T-helper 22 cell (primary cell): ENCODE results near the gene ADAMTS14.
"Not testable (repeated sequence)": the region's sequence is repeated elsewhere in the genome, so short reads cannot be mapped to it uniquely, and the experiment has no call there.

Experiments
- DNase-seq: peaks from one replicate; pipeline ENCODE4 v3.0.0-alpha.2; 2020; ENCODE audit warnings: low read depth

The ADAMTS14 gene, protein sequence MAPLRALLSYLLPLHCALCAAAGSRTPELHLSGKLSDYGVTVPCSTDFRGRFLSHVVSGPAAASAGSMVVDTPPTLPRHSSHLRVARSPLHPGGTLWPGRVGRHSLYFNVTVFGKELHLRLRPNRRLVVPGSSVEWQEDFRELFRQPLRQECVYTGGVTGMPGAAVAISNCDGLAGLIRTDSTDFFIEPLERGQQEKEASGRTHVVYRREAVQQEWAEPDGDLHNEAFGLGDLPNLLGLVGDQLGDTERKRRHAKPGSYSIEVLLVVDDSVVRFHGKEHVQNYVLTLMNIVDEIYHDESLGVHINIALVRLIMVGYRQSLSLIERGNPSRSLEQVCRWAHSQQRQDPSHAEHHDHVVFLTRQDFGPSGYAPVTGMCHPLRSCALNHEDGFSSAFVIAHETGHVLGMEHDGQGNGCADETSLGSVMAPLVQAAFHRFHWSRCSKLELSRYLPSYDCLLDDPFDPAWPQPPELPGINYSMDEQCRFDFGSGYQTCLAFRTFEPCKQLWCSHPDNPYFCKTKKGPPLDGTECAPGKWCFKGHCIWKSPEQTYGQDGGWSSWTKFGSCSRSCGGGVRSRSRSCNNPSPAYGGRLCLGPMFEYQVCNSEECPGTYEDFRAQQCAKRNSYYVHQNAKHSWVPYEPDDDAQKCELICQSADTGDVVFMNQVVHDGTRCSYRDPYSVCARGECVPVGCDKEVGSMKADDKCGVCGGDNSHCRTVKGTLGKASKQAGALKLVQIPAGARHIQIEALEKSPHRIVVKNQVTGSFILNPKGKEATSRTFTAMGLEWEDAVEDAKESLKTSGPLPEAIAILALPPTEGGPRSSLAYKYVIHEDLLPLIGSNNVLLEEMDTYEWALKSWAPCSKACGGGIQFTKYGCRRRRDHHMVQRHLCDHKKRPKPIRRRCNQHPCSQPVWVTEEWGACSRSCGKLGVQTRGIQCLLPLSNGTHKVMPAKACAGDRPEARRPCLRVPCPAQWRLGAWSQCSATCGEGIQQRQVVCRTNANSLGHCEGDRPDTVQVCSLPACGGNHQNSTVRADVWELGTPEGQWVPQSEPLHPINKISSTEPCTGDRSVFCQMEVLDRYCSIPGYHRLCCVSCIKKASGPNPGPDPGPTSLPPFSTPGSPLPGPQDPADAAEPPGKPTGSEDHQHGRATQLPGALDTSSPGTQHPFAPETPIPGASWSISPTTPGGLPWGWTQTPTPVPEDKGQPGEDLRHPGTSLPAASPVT

DNA sequence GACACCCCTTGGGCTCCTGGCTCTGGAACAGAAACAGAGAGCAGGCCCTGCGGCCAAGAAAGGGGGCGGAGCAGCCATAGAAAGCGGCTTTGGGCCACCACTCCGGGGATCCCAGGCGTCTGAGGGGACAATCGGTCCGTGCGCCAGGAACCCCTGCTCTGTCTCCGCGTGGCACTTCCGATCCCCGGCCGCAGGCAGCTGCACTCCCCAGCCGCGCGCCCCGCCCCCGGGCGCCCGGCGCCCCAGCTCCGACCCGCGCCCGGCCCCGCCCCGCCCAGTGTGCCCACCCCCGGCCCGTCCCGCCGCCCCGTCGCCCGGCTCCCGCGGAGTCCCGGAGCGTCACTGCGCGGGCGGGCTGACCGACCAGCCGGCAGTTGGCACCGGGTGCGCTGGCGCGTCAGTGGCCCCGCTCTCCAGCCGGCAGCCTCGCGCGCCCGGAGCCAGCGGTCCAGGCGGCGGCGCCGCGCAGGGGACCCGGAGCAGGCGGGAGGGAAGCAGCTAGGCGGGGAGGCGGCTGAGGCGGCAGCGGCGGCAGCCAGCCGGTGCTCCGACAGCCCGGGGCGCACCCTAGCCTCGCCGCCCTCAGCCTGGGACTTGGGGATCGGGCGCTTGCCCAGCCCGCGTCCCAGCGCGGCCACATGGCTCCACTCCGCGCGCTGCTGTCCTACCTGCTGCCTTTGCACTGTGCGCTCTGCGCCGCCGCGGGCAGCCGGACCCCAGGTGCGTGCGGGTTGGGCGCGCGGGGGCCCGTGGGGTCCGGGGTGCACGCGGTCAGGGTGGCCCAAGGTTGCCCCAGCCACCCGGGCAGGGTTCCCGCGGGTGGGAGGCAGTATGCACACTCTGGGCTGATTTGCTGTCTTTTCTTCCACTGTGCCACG is at the start of gene ADAMTS14:
Gene ADAMTS14, plus strand, starts transcription at position 342 of the 878 bp plus-strand sequence. Its CDS starts 297 bp downstream, at position 639.
- DNase-seq = no peak

DNA sequence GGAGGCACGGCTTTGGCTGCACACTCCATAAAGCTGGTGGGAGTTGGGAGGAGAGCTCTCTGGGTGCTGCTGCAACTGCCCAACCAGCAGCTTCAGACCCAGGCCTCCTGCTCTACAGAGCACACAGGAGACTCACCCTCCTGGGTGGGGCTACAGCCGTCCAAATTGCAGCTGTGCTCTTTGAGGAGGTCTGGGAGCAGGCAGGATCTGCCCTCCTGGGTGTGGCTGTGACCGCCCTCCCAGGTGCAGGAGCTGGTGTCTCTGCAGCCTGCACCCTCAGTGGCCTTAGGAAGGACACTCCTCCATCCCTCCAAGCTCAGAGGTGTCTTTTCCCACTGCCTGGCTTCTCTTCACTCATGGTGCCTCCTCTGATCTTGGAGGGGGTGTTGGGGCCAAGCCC is 49.8 kb upstream of the ADAMTS14 start:
- no peak for DNase-seq

DNA sequence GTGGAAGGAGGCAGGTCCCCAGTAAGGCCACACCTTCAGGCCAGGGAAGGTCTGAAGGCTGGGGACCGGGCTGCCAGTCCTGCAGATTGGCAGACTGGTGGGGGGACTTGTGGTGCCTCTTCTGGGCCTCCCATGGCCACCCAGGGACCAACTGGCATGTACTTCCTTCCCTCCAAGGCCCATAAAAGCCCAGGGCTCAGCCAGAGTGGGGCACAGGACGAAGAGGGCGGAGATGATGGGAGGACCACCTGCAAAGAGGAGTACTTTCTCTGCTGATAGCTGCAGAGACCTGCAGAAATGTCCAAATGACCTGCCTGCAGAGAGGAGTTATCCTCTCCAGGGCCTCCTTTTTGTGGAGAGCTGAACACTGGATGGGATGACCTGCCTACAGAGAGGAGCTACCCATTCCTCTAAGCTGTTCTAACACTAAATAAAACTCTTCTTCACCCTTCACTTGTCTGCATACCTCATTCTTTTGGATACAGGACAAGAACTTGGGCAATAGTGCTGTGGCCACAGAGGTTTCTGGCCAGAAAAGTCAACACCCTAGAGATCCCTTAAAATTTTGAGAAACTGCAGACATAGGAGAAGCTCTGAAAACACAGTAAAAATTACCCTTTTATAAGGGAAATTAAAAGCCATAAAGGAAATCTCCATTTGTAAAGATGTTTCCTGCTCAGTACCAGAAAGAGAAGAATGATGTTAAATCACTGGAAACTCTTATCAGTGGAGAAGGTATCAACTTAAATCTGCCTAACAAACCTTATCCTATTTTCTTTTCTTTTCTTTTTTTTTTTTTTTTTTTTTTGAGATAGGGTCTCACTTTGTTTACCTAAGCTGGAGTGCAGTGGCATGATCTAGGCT is 49.1 kb upstream of the ADAMTS14 start:
- DNase-seq = no peak

DNA sequence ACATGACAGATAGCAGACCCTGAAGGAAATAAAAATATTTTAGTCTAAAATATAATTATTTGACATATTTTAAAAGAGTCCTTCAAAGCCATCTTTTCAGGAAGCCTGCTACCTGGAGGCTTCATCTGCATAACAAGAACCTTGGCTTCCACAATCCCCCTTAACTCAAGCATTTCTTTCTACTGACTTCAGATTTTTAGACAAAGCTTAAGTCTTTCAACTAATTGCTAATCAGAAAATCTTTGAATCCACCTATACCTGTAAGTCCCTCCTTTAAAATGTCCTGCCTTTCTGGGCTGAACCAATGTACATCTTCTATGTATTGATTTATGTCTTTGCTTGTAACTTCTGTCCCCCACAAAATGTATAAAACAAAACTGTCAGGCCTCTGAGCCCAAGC is 46.2 kb upstream of the ADAMTS14 start:
- DNase-seq = no peak

DNA sequence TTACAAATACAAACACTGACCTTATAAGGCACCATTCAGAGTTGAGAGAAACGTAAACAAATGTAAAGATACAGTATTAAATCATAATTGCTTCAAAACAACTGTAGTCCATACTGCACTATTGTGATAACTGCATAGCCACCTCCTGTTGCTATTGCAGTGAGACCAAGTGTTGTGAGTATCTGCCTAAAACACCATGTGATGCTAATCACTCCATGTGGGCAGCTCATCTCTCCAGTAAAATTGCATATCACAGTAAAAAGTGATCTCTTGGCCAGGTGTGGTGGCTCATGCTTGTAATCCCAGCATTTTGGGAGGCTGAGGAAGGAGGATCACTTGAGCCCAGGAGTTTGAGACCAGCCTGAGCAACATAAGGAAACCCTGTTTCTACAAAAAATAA is 43.0 kb upstream of the ADAMTS14 start:
- DNase-seq = no peak

DNA sequence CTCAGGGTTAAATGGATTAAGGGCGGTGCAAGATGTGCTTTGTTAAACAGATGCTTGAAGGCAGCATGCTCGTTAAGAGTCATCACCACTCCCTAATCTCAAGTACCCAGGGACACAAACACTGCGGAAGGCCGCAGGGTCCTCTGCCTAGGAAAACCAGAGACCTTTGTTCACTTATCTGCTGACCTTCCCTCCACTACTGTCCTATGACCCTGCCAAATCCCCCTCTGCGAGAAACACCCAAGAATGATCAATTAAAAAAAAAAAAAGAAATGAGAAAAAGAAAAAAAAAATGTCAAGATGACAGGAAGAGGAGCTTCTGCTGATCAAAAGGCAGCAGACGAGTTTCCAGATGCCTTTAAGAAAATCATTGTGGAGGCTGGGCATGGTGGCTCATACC is 40.6 kb upstream of the ADAMTS14 start:
- DNase-seq = not testable (repeated sequence)

DNA sequence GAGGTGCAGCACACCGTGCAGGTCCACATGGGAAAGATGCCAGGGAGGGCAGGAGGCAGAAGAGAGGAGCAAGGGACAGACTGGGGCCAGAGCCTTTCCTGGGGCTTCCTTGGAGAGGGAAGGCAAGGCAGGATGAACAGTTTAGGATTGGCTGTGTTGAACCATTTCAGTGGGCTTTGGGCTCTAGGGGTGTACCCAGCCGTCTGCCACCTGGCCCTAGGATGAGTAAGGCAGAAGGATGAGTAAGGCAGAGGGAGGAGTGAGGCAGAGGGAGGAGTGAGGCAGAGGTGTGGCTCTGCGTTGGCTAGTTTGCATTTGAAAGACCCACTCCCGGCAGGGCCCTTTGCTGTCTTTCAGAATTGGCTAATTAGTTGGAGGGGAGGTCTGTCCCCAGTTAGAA is 38.3 kb upstream of the ADAMTS14 start:
- DNase-seq = no peak

DNA sequence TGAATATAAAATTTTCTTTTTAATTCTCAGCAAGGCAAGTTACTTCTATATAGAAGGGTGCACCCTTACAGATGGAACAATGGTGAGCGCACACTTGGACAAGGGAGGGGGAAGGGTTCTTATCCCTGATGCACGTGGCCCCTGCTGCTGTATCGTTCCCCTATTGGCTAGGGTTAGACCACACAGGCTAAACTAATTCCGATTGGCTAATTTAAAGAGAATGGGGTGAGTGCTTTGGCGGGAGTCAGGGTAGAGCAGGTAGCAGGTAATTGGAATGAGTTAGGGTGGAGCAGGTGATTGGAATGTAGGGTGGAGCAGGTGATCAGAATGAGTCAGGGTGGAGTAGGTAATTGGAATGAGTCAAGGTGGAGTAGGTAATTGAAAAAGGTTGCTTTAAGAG is 37.8 kb upstream of the ADAMTS14 start:
- DNase-seq = not testable (repeated sequence)

DNA sequence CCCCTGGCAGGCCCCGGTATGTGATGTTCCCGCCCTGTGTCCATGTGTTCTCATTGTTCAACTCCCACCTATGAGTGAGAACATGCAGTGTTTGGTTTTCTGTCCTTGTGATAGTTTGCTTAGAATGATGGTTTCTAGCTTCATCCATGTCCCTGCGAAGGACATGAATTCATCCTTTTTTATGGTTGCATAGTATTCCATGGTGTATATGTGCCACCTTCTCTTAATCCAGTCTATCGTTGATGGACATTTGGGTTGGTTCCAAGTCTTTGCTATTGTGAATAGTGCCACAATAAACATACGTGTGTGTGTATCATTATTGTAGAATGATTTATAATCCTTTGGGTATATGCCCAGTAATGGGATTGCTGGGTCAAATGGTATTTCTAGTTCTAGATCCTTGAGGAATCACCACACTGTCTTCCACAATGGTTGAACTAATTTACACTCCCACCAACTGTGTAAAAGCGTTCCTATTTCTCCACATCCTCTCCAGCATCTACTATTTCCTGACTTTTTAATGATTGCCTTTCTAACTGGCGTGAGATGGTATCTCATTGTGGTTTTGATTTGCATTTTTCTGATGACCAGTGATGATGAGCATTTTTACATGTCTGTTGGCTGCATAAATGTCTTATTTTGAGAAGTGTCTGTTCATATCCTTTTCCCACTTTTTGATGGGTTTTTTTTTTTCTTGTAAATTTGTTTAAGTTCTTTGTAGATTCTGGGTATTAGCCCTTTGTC is 32.5 kb upstream of the ADAMTS14 start:
- DNase-seq = not testable (repeated sequence)

DNA sequence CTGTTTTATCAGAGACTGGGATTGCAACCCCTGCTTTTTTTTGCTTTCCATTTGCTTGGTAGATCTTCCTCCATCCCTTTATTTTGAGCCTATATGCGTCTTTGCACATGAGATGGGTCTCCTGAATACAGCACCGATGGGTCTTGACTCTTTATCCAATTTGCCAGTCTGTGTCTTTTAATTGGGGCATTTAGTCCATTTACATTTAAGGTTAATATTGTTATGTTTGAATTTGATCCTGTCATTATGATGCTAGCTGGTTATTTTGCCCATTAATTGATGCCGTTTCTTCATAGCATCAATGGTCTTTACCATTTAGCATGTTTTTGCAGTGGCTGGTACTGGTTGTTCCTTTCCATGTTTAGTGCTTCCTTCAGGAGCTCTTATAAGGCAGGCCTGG is 29.0 kb upstream of the ADAMTS14 start:
- not testable (repeated sequence) for DNase-seq

DNA sequence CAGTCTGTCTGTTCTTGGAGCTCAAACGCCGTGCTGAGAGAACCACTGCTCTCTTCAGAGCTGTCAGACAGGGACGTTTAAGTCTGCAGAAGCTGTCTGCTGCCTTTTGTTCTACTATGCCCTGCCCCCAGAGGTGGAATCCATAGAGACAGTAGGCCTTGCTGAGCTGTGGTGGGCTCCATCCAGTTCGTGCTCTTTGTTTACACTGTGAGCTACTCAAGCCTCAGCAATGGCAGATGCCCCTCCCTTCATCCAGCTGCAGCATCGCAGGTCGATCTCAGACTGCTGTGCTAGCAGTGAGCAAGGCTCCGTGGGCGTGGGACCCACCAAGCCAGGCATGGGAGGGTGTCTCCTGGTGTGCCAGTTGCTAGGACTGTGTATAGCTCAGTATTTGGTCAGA is 27.3 kb upstream of the ADAMTS14 start:
- not testable (repeated sequence) for DNase-seq

DNA sequence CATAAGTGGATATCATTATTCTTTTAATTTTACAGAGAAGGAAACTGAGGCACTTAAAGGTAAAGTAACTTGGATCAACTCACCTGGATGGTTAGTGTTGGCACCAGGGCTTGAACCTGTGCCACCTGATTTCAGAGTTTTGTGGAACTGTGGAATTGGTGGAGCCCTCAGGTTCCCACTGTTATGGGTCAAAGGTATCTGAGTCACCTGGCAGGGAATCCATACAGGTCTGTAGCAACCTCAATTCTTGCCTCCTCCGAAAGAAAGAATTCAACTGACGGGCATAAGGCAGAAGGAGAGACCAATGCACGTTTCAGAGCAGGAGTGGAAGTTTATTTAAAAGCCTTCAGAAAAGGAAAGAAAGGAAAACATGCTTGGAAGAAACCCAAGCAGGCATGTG is 25.2 kb upstream of the ADAMTS14 start:
- DNase-seq = no peak

DNA sequence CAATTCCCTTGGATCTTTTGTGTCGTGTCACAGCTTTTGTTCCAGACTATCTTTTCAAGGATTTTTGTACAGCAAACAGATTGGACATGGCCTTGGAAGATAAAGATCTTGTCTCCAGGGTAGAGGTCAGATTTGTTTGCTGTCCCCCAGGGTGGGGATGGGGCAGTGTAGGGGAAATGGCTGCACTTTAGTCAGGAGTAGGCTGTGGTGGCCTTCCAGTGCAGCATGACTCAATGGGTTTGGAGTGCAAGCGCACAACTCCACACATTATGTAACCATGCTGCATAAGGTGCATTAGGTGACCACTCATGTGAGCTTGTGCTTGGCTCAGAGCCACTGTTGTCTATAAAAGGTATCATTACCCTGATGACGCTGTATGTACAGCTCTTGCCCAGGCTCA is 23.9 kb upstream of the ADAMTS14 start:
- DNase-seq = no peak

DNA sequence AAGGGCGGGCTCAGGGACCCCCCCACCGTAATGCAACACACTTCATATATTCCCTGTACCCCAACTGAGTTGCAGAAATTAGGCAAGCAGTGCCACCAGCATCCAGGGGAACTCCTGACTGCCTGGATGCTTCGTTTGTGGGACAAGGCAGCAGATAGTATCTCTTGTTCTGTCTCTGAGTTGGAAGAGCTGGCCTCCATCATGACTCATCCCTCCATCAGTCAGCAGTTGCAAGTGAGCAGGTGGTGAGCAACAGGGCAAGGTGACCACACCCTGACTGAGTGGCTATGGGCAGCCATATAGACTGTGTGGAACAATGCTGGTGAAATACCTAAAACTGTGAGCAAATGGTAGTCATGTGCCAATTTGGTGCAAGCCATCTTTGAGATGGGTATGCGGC is 22.8 kb upstream of the ADAMTS14 start:
- no peak for DNase-seq

DNA sequence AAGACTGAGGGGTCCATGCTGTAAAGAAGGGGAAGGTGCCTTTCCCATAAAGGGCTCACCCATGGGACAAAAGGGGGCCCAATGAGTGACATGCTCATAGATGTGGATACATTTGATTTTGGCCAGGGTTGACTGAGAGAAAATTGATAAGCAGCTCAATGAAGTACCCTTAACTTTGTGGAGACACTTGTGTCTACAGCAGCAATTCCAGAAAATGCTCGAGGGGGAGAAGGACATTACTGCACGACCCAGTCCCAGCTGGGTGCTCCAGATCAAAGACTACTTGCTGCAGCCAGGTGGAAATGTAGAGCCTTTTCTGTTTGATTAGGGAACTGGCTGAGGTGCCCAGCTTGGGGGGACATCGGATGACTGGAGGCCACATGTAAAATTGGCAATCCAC is 22.2 kb upstream of the ADAMTS14 start:
- no peak for DNase-seq

DNA sequence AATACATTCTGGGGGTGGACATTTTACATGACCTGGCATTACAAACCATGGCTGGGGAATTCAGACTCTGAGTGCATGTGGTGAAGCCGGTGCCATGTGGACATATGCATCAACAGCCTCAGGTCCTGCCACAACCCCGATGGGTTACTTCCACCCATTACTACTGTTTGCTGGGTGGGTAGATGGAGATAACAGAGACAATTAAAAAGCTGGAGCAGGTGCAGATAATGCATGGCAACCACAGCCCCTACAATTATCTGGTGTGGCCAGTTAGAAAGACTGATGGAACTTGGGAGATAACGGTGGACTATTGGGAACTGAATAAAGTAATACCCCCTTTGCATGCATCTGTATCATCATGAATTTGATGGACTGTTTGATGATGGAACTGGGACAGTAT is 21.6 kb upstream of the ADAMTS14 start:
- no peak for DNase-seq

DNA sequence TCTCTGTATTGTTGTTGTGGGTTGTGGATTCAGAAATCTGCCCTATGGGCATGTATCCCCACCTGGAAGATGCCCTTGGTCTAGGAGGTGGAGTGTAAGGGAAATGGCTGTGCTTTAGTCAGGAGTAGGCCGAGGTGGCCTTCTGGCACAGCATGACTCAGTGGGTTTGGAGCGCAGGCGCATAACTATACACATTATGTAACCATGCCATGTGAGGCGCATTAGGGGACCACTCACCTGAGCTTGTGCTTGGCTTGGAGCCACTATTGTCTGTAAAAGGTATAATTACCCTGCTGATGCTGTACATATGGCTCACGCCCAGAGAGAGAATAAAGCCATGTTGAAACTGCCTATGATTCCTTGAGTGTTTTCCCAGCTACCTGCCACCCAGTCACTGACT is 20.6 kb upstream of the ADAMTS14 start:
- no peak for DNase-seq

DNA sequence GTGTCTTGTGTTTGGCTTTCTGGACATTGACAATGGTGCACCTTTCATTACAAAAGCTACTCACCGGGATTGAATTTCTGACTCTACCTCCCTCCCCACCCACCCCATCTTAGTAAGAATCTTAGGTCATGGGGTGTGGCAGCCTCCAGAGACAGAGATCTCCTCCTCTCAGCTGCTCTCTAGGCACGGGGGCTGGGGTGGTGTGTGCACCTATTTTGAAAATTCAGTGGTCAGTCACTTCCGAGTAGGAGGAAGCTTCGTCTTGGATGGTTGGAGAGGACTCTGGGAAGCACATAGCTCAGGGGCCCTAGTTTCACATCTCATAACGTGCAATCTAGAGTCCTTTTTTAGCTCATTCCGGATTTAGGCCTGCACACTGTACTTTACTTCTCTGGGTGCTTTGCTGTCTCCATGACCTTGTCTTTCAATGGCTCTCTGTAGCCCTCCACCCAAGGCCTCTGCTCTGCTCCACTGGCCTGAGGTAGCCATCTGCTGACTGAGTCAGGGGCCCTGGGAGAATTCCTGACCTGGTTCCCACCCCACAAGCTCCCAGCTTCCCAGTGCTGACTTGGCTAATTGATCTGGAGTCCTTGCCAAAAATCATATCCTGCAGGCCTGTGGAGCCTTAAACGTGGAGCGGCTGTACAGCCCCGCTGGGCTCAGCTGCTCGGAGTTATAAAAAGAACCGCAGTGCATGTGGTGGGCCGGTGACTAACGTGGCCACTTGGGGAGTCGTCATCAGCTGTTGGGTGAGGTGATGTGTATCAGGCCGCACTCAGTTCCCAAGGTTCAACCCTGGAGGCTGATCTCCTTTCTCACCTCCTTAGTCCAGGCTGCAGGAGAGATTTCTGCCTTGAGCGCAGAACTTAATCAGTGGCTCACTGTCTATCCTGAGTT is 19.3 kb upstream of the ADAMTS14 start:
- no peak for DNase-seq

DNA sequence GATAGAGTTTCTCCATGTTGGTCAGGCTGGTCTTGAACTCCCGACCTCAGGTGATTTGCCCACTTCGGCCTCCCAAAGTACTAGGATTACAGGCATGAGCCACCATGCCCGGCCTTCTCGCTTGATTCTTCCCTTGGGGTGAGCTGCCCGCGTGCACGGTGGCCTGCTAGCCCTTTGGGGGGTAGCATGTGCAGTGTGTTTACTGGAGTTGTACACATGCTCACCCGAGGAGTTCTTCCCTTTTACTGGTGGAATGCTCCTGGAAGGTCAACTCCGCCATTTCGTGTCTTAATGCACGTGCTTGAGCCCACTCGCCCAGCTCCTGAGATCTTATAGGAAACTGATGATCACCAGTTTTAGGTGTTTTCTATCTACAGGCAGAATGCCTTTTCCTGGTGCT is 17.0 kb upstream of the ADAMTS14 start:
- DNase-seq = no peak
